Sigmoid colon (tissue), 4 donors: ENCODE measurements around the gene KRTAP10-4.

Experiments used
- CTCF ChIP-seq, 4 experiments: fragments of 450-650 bp in 3 of 4; fragments of 200-600 bp in 1 of 4; IDR thresholded peaks; one replicate each; pipeline ENCODE4 v1.5.1; 2016 to 2019; ENCODE audit warnings: antibody characterized with exemption in 4 of 4, mild to moderate bottlenecking in 3 of 4, moderate library complexity in 2 of 4
- EP300 ChIP-seq, 4 donors: sonication (generic); formaldehyde crosslinking; IDR thresholded peaks; one replicate each; pipeline ENCODE4 v1.6.1; 2017; ENCODE audit warnings: antibody characterized with exemption in 4 of 4
- POLR2A ChIP-seq, 2 donors: fragments of 450-650 bp; IDR thresholded peaks; one replicate each; pipeline ENCODE4 v1.6.1; 2016; ENCODE audit warnings: antibody characterized with exemption in 2 of 2, mild to moderate bottlenecking in 2 of 2, moderate library complexity in 2 of 2
- POLR2AphosphoS5 ChIP-seq, 4 donors: sonication (generic); formaldehyde crosslinking; IDR thresholded peaks; one replicate each; pipeline ENCODE4 v1.6.1; 2017; ENCODE audit warnings: antibody characterized with exemption in 4 of 4

- no peak for TF ChIP-seq POLR2A (IDR thresholded peaks at IDR 0.05)
- TF ChIP-seq CTCF (IDR thresholded peaks at IDR 0.05): no peak
- TF ChIP-seq POLR2AphosphoS5 (IDR thresholded peaks at IDR 0.05): no peak
- TF ChIP-seq EP300 (IDR thresholded peaks at IDR 0.05): no peak
Measured at GRCh38 chr21:44574457-44575306, 1.2 kb downstream of the KRTAP10-4 start.
